GM19397 (cell line): Measurements from ENCODE around the gene SFMBT1.
A peak's percentile ranks its signal among the peaks of the same experiment; 100 is the strongest.

Experiments used
- ATAC-seq: cut with Tn5 transposase; IDR thresholded peaks from one replicate; pipeline ENCODE4 v1.9.1; 2021; ENCODE audit warnings: mild to moderate bottlenecking, moderate library complexity; ENCODE audit not compliant: unreplicated experiment

Gene SFMBT1

GRCh38 chr3:52998771-52999513 is 46.9 kb downstream of the SFMBT1 start:
- ATAC-seq, result no peak

GRCh38 chr3:52990637-52991036 is 55.2 kb downstream of the SFMBT1 start:
- ATAC-seq, result no peak

- no peak for ATAC-seq
These were observed 58.9 kb downstream of the SFMBT1 start for GRCh38 chr3:52986938-52987337.

- no peak for ATAC-seq
These were observed 59.8 kb downstream of the SFMBT1 start for GRCh38 chr3:52986049-52986448.

GRCh38 chr3:52983828-52984227 is 62.0 kb downstream of the SFMBT1 start:
- ATAC-seq, result no peak

GRCh38 chr3:52983336-52983807 is 62.5 kb downstream of the SFMBT1 start:
- peak; percentile 84 for ATAC-seq

GRCh38 chr3:52982839-52983238 is 63.0 kb downstream of the SFMBT1 start:
- ATAC-seq, result no peak

GRCh38 chr3:52979190-52979983 is 66.5 kb downstream of the SFMBT1 start:
- ATAC-seq, result no peak

- no peak for ATAC-seq
These were observed 67.6 kb downstream of the SFMBT1 start for GRCh38 chr3:52978109-52978754.

- no peak for ATAC-seq
These were observed 72.1 kb downstream of the SFMBT1 start for GRCh38 chr3:52973806-52974205.

GRCh38 chr3:52971895-52972294 is 74.0 kb downstream of the SFMBT1 start:
- ATAC-seq, result no peak

- no peak for ATAC-seq
These were observed 78.5 kb downstream of the SFMBT1 start for GRCh38 chr3:52967398-52967797.

- ATAC-seq, result no peak
These were observed 83.7 kb downstream of the SFMBT1 start for GRCh38 chr3:52962160-52962559.

GRCh38 chr3:52959773-52960172 is 86.1 kb downstream of the SFMBT1 start:
- ATAC-seq, result no peak

GRCh38 chr3:52939600-52939999 is 106.3 kb downstream of the SFMBT1 start:
- no peak for ATAC-seq

GRCh38 chr3:52934630-52935530 is 111.0 kb downstream of the SFMBT1 start:
- ATAC-seq, result no peak

GRCh38 chr3:52931889-52932288 is 114.0 kb downstream of the SFMBT1 start:
- ATAC-seq, result no peak

GRCh38 chr3:52931328-52931727 is 114.5 kb downstream of the SFMBT1 start:
- ATAC-seq, result no peak

GRCh38 chr3:52930748-52931147 is 115.1 kb downstream of the SFMBT1 start:
- ATAC-seq, result no peak

GRCh38 chr3:52926554-52926953 is 119.3 kb downstream of the SFMBT1 start:
- no peak for ATAC-seq
